AG04450 (cell line): ENCODE results near the gene PRDX6. TPM values are rescaled to one million over a fixed set of nuclear protein-coding genes. Genes with fewer than 3 reads are reported as not detected.
"Not testable (repeated sequence)": the region's sequence is repeated elsewhere in the genome, so short reads cannot be mapped to it uniquely, and the experiment has no call there.

Experiments used
- CTCF ChIA-PET: fragments of 300-600, 350-600 bp; formaldehyde crosslinking; extraction: SDS; loops from one replicate; lab custom pipeline; 2022; ENCODE audit warnings: antibody characterized with exemption, inconsistent platforms; lab: Charles Lee
- POLR2A ChIA-PET: fragments of 350-600 bp; formaldehyde crosslinking; extraction: SDS; loops from one replicate; lab custom pipeline; 2021; ENCODE audit warnings: antibody characterized with exemption, inconsistent platforms; lab: Yijun Ruan, JAX
- DNase-seq: peaks from one replicate; pipeline ENCODE4 v3.0.0-alpha.2; 2011; ENCODE audit warnings: low read depth, low spot score
- H3K27ac ChIP-seq: one replicate; pipeline ENCODE4 v1.5.1; 2012; ENCODE audit warnings: low read depth, low read length, control low read depth
- H3K27me3 ChIP-seq: one replicate; pipeline ENCODE4 v1.6.0; 2012; ENCODE audit warnings: low read length; ENCODE audit not compliant: control insufficient read depth, insufficient read depth
- H3K4me3 ChIP-seq: 2 replicates; pipeline ENCODE4 v1.5.1; 2011; ENCODE audit warnings: mild to moderate bottlenecking, low read depth, low read length, control low read depth
- H3K9me3 ChIP-seq: 2 replicates; pipeline ENCODE4 v1.5.1; 2012; ENCODE audit warnings: low read length; ENCODE audit not compliant: control insufficient read depth, insufficient read depth
- polyA plus RNA-seq: library from polyadenylated mRNA; depleted of rRNA; stranded (reverse); fragments of >200 nt; gene quantifications from 2 replicates; pipeline ENCODE4 v1.2.3, GENCODE V29; 2011
- TF ChIP-seq, protein P1 (sequence below): IDR thresholded peaks from 2 replicates; pipeline ENCODE4 v1.5.1; 2011; ENCODE audit warnings: low read depth, low read length, control low read depth, inconsistent platforms

The PRDX6 gene
- polyA plus RNA-seq, 1 experiment, result 545 TPM

DNA sequence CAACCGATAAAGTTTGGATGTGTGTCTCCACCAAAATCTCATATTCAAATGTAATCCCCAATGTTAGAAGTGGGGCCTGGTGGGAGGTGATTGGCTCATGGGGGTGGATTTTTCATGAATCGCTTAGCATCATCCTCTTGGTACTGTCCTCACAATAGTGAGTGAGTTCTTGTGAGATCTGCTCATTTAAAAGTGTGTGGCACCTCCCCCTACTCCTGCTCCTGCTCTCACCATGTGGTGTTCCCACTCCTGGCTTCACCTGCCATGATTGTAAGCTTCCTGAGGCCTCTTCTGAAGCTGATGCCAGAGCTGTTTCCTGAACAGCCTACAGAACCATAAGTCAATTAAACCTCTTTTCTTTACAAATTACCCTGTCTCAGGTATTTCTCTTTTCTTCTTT lies 28.2 kb upstream of the PRDX6 start:
- DNase-seq, result no peak
- TF ChIP-seq, protein P1, sequence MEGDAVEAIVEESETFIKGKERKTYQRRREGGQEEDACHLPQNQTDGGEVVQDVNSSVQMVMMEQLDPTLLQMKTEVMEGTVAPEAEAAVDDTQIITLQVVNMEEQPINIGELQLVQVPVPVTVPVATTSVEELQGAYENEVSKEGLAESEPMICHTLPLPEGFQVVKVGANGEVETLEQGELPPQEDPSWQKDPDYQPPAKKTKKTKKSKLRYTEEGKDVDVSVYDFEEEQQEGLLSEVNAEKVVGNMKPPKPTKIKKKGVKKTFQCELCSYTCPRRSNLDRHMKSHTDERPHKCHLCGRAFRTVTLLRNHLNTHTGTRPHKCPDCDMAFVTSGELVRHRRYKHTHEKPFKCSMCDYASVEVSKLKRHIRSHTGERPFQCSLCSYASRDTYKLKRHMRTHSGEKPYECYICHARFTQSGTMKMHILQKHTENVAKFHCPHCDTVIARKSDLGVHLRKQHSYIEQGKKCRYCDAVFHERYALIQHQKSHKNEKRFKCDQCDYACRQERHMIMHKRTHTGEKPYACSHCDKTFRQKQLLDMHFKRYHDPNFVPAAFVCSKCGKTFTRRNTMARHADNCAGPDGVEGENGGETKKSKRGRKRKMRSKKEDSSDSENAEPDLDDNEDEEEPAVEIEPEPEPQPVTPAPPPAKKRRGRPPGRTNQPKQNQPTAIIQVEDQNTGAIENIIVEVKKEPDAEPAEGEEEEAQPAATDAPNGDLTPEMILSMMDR, result no peak
- ChIA-PET CTCF (interaction anchor here (1.7 kb wide), 1 partner anchor 18 kb away, joined by 6 read pairs; no protein-coding TSS in a partner anchor), POLR2A (no interaction called here)
- Histone ChIP-seq H3K9me3 (no peaks in the 10 kb centered on the region), H3K27me3 (no peaks in the 10 kb centered on the region), H3K27ac (no peak overlapping the region), H3K4me3 (no peak overlapping the region)

DNA sequence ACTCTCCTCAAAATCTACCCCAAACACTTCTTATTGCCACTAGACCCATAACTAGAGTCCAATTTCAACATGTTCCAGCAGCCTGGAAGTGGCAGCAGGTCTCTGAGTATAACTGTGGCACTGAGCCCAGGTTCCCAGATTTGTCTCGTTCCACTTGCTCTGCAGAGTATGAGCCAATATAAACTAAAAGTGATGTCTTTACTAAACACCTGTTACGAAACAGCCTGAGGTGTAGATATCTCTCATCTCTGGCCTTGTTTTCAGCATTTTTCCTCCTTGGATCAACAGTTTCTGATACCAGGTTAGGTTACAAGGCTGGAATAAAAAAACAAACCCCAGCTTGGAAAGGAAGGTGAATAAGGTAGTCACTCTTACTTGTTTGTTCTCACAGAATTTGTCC lies 25.2 kb upstream of the PRDX6 start:
- Histone ChIP-seq H3K9me3 (no peaks in the 10 kb centered on the region), H3K27me3 (no peaks in the 10 kb centered on the region), H3K4me3 (no peak overlapping the region), H3K27ac (no peak overlapping the region)
- TF ChIP-seq, protein P1, result no peak
- POLR2A ChIA-PET, result no interaction called here
- DNase-seq, result no peak
- CTCF ChIA-PET, result interaction anchor here (1.1 kb wide), 1 partner anchor 21 kb away, joined by 6 read pairs; no protein-coding TSS in a partner anchor

DNA sequence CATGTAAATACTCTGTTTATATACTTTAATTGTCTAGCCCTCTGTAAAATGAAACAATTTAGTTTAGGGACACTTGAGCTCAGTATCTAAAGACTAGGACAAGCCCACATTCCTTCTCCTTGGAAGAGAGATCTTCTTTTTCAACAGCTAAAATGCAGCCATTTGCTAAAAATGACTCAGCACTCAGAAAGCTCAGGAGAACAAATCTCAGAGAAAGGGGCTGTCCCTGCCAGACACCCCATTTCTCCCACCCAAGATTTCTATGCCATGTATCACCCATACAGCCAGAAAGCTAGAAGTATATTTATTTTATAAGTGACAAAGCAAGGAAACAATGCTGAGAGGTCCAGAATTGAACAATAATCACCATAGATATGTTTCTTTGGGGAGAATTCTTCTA lies 23.2 kb upstream of the PRDX6 start:
- H3K27ac ChIP-seq, result peak overlapping the region; percentile 66
- no peaks in the 10 kb centered on the region for H3K9me3 ChIP-seq
- CTCF ChIA-PET, result interaction anchor here (0.7 to 1.6 kb wide), 3 partner anchors 22 to 36 kb away, joined by 3 to 5 read pairs (median 3); no protein-coding TSS in a partner anchor
- H3K4me3 ChIP-seq, result no peak overlapping the region
- POLR2A ChIA-PET, result interaction anchor here (0.9 to 1.3 kb wide), 3 partner anchors 16 to 261 kb away, joined by 3 to 7 read pairs (median 4); partner anchors contain the start of genes KLHL20 and PRDX6
- no peak for DNase-seq
- no peaks in the 10 kb centered on the region for H3K27me3 ChIP-seq
- TF ChIP-seq, protein P1, result no peak

DNA sequence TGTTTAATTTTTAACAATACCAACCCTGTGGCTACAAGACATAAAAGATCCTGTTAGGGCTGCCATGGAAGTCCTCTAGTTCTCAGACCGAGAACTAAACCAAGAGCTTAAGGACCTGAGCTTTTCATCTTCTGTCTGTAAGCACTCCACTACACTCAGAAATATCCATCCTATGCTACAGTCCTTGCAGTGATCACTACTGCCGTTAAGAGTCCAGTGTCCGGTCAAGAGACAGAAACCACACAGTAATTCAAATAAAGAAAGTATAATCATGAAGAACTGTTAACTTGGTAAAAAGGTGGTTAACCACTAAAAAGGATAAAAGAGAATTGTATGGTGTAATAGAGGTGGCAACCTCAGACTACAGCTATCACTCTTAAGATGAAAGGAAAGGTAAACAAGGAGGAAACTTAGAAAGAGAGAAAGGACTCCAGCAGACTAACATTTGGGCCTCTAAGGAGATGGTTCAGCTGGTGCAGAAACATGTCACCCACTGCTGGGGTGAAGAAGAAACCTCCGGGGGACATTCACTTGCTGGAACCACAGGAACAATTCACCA lies 22.1 kb upstream of the PRDX6 start:
- Histone ChIP-seq H3K4me3 (no peak overlapping the region), H3K27me3 (no peaks in the 10 kb centered on the region), H3K9me3 (no peaks in the 10 kb centered on the region), H3K27ac (no peak overlapping the region)
- TF ChIP-seq, protein P1, result no peak
- ChIA-PET POLR2A (interaction anchor here (0.9 kb wide), 1 partner anchor 17 kb away, joined by 3 read pairs; no protein-coding TSS in a partner anchor), CTCF (interaction anchor here (1.4 kb wide), 1 partner anchor 35 kb away, joined by 3 read pairs; no protein-coding TSS in a partner anchor)
- DNase-seq, result no peak

DNA sequence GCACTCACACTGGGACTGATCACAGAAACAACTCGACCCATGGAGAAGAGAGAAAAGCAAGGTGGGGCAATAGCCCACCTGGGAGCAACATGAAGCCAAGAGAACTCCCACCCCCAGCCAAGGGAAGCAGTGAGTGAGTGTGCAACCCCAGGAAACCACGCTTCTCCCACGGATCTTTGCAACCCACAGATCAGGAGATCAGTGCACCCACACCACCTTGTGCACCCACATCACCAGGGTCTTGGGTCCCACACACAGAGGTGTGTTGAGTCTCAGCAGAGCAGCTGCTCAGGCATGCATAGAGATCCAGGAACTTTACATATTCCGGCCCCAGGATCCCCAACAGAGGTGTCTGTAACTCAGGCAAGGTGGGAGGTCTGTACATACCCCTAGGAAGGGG lies 17.2 kb upstream of the PRDX6 start:
- H3K4me3 ChIP-seq, result no peak overlapping the region
- DNase-seq, result no peak
- no peak overlapping the region for H3K27ac ChIP-seq
- TF ChIP-seq, protein P1, result no peak
- no peaks in the 10 kb centered on the region for H3K27me3 ChIP-seq
- ChIA-PET POLR2A (no interaction called here), CTCF (no interaction called here)
- H3K9me3 ChIP-seq, result no peaks in the 10 kb centered on the region; the same call in 1 of the 2 replicates

DNA sequence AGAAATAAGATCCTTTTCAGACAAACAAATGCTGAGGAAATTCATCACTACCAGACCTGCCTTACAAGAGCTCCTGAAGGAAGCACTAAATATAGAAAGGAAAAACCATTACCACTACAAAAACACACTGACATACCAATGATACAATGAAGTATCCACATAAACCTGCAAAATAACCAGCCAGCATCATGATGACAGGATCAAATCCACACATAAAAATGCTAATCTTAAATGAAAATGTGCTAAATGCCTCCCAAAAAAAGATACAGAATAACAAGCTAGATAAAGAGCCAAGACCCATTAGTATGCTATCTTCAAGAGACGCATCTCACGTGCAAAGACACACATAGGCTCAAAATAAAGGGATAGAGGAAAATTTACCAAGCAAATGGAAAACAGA lies 14.5 kb upstream of the PRDX6 start:
- CTCF ChIA-PET, result interaction anchor here (1.5 kb wide), 1 partner anchor 33 kb away, joined by 4 read pairs; no protein-coding TSS in a partner anchor
- H3K27ac ChIP-seq, H3K27me3 ChIP-seq, H3K4me3 ChIP-seq, H3K9me3 ChIP-seq, POLR2A ChIA-PET, DNase-seq: not testable (repeated sequence)

DNA sequence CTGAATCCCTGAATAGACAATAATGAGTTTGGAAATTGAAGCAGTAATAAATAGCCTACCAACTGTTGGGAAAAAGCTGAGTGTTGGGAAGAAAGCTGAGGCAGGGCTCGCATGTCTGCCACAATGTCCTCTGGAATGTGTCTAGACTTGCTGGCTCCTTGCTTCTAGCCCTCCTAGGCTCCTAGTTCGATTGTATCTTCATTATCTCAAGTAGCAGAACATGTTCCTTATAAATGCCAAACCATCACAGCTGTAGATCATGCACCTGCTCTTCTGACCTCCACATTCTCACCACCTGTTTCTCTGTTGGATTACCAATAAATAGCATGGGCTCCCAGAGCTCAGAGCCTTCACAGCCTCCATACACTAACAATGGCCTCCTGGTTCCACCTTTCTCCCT lies 12.9 kb upstream of the PRDX6 start:
- DNase-seq, H3K27ac ChIP-seq, H3K4me3 ChIP-seq, POLR2A ChIA-PET, H3K27me3 ChIP-seq, H3K9me3 ChIP-seq: not testable (repeated sequence)
- CTCF ChIA-PET, result interaction anchor here (1.5 kb wide), 1 partner anchor 35 kb away, joined by 4 read pairs; no protein-coding TSS in a partner anchor
